Stimulated activated CD8-positive, alpha-beta memory T cell treated with anti-CD3 and anti-CD28 coated beads, Interleukin-4, amount 100 ng/mL, for 1 hour (primary cell): ENCODE results near the gene CWC15.
"Not testable (repeated sequence)": the region's sequence is repeated elsewhere in the genome, so short reads cannot be mapped to it uniquely, and the experiment has no call there.

Experiments
- DNase-seq, 2 donors: peaks; one replicate each; pipeline ENCODE4 v3.0.0-alpha.2; 2020; ENCODE audit warnings: low read depth in 2 of 2, low spot score in 1 of 2

Gene CWC15

GRCh38 chr11:94956963-94957362, 16.4 kb downstream of the CWC15 start:
- no peak for DNase-seq

- no peak for DNase-seq
Observed at GRCh38 chr11:94954753-94955152, 18.6 kb downstream of the CWC15 start.

- DNase-seq, result no peak
Observed at GRCh38 chr11:94948070-94948617, 25.2 kb downstream of the CWC15 start.

DNA sequence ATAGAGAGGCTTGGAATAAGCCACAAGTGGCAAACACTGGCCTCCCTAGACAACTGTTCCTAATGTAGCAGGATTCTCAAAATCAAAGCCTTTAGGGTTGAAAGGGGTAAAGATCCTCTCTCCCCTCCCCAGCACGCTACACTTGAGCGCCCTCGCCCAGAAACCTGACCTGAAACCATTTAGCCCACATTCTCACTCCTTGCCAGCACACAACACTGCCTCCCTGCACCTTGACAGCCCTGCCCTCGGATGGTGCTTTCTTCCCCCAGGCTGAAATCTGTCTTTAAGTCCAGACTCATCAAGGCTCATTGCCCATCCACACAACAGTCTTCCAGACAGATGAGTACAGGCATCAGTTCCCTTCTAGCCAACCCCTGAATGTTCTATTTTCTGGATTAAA, 26.5 kb downstream of the CWC15 start:
- no peak for DNase-seq

- no peak for DNase-seq
Observed at GRCh38 chr11:94941131-94941530, 32.2 kb downstream of the CWC15 start.

DNA sequence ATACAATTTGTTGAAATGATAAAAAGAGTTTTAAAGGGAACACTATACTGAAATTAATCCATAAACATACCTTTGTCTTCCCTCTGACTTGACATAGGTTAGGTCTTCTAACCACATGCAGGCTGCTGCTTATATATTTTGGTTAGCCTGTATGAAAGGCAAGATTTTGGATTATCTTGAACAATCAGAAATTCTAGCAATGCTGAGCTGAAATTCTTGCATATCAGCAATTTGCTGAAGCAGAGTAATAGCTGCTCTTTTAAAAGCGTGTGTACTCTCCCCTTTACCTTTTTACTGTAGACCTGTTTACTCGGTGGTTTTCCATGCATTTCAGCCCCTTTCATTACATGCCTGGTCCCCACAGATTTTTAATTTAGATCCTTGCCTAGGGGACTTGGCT, 34.0 kb downstream of the CWC15 start:
- no peak for DNase-seq

GRCh38 chr11:94938095-94939055, 35.0 kb downstream of the CWC15 start:
- DNase-seq, result no peak

DNA sequence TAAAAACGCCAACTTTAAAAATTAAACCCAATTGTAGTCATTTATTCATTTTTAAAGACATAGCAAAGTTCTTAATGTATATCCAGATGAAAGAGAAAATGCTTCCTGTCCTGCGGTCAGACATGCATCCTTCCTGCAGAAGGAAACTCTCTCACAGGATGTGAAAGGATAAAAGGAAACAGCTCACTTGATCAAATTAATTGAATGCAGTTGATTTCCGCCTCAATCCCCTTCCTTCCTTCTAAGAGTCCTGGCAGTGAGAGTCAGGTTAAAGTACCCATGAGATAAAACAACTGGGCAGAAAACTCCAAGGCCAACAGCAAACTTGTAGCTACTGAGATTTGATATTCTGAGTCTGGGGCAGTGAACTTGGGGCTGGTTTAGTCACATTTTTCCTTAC, 38.5 kb downstream of the CWC15 start:
- DNase-seq, result no peak

DNA sequence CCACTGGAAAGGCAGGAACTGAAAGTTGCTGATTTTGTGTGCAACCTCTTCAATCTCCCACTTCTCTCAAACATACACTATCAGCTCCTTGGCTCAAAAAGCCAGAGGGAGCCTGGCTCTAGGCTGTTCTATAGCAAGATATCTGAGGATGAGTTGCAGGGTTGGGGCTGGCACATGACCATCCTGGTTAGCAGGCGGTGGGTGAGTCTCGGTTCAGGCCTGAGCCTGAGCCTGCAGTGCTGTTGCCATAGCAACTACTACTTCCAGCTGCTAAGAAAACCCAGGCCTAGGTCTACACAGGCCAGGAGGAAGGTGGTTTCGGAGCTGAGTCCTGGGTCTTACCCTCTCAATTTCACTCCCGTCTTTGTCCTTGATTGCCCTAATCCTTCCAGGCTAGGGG, 39.0 kb downstream of the CWC15 start:
- DNase-seq, result no peak

GRCh38 chr11:94933223-94934130, 39.9 kb downstream of the CWC15 start:
- DNase-seq, result no peak

GRCh38 chr11:94932503-94932902, 40.9 kb downstream of the CWC15 start:
- no peak for DNase-seq

DNA sequence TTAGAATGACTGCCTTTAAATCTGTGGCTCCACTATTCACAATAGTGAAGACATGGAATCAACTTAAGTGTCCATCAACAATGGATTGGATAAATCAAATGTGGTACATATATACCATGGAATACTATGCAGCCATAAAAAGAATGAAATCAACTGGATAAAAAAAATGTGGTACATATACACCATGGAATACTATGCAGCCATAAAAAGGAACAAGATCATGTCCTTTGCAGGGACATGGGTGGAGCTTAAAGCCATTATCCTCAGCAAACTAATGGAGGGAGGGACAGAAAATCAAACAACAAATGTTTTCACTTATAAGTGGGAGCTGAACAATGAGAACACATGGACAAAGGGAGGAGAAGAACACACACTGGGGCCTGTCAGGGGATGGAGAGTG, 41.3 kb downstream of the CWC15 start:
- not testable (repeated sequence) for DNase-seq

- DNase-seq, result no peak
Observed at GRCh38 chr11:94928117-94928990, 45.0 kb downstream of the CWC15 start.

GRCh38 chr11:94926698-94927237, 46.6 kb downstream of the CWC15 start:
- no peak for DNase-seq

DNA sequence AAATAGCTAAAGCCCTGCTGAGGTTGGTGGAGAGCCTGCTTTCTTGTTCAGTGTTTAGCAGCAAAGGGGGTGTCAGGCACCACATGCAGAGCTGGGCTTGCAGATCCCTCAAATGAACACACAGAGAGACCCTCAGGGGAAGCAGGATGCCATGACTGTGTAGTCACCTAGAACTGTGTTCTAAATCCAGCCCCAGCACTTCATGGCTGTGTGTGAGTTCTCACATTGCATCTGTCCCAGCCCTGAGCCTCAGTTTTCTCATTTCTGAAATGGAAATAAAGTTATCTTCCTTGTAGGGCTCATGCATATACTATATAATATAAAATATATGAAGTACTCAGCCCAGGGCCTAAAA, 47.1 kb downstream of the CWC15 start:
- DNase-seq, result no peak

DNA sequence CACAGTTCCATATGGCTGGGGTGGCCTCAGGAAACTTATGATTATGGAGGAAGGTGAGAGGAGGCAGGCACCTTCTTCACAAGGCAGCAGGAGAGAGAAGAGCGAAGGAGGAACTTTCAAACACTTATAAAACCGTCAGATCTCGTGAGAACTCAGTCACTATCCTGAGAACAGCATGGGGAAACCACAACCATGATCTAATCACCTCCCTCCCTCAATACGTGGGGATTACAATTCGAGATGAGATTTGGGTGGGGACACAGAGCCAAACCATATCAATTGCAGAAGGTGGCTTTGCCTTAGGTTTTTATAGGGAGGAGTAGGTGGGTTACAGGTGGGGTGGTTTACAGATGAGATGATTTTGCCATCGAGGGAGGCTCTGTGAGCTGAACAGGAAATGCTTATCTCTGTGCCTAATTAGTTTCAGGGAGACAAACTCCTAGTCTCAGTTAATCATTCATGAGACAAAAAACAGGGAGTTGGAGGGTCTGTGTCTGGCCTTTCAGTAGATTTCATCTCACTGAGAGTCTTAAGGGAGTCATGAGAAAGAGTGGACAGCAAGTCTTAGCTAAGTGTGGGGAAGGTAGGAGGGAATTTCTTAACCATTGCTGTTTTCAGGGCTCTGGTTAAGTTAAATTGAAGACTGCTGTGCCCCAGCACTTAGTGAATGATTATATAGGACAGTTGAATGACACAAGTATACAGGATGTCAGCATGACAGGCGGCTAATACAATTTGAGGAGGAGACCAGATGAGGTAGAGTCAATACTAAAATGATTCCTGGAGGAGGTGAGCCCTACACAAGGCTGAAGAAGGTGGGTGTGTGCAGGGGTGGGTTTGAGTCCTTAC, 47.7 kb downstream of the CWC15 start:
- no peak for DNase-seq

- no peak for DNase-seq
Observed at GRCh38 chr11:94924612-94925011, 48.7 kb downstream of the CWC15 start.

DNA sequence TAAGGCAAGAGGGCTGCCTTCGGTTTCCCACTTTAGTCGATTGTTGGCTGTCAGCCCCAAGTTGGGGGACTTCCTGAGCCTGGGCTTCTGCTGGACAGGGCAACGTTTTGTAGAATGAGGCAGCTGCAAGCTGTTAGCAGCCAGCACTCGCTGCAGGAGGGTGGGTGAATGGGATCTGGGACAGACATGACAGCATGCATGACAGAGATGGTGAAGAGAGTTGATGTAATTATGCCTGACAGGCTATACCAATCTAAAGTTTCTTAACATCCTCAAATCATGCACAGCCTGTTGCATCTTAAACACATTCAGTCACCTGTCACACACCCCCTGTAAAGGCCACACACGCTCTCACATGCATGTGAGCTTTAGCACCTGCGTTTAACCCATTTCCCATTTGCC, 49.2 kb downstream of the CWC15 start:
- no peak for DNase-seq

- no peak for DNase-seq
Observed at GRCh38 chr11:94923004-94923334, 50.4 kb downstream of the CWC15 start.
